GM23338 (cell line): Measurements from ENCODE around the gene VAPA. TPM values are rescaled to one million over a fixed set of nuclear protein-coding genes. Genes with fewer than 3 reads are reported as not detected.

Experiments used
- ATAC-seq: fragments of 200-7000 bp; cut with Tn5 transposase; 3 replicates; pipeline ENCODE4 v1.9.1; 2020
- DNase-seq: peaks from one replicate; pipeline ENCODE4 v3.0.0-alpha.2; 2015; ENCODE audit warnings: low spot score
- H2AFZ ChIP-seq: fragments of 200-600 bp; sonication (generic); 2 replicates; pipeline ENCODE4 v1.8.0; 2016; ENCODE audit warnings: antibody characterized with exemption, mild to moderate bottlenecking, moderate library complexity
- H3F3A ChIP-seq: fragments of 200-600 bp; sonication (generic); replicated peaks from 2 replicates; pipeline ENCODE4 v1.8.0; 2017; ENCODE audit warnings: antibody characterized with exemption, mixed run types, low read depth
- H3K27ac ChIP-seq: fragments of 200-600 bp; sonication (generic); 2 replicates; pipeline ENCODE4 v1.6.1; 2016; ENCODE audit warnings: low read depth
- H3K27me3 ChIP-seq: fragments of 200-600 bp; sonication (generic); 2 replicates; pipeline ENCODE4 v1.8.0; 2016; ENCODE audit warnings: mild to moderate bottlenecking, mixed run types, moderate library complexity; ENCODE audit not compliant: insufficient read depth
- H3K36me3 ChIP-seq: fragments of 200-600 bp; sonication (generic); 2 replicates; pipeline ENCODE4 v1.8.0; 2016; ENCODE audit warnings: mild to moderate bottlenecking; ENCODE audit not compliant: insufficient read depth
- H3K4me1 ChIP-seq: fragments of 200-600 bp; sonication (generic); 2 replicates; pipeline ENCODE4 v1.8.0; 2016; ENCODE audit warnings: mild to moderate bottlenecking, moderate library complexity; ENCODE audit not compliant: insufficient read depth
- H3K4me2 ChIP-seq: fragments of 200-600 bp; sonication (generic); 2 replicates; pipeline ENCODE4 v1.7.1; 2017; ENCODE audit warnings: mixed run types
- H3K4me3 ChIP-seq: fragments of 200-600 bp; sonication (generic); 2 replicates; pipeline ENCODE4 v1.6.1; 2016; ENCODE audit warnings: mixed run types
- H3K79me2 ChIP-seq: fragments of 200-600 bp; sonication (generic); replicated peaks from 2 replicates; pipeline ENCODE4 v1.8.0; 2017; ENCODE audit warnings: mild to moderate bottlenecking; ENCODE audit not compliant: insufficient read depth
- H3K9me2 ChIP-seq: fragments of 200-600 bp; sonication (generic); 2 replicates; pipeline ENCODE4 v1.8.0; 2017; ENCODE audit not compliant: insufficient read depth
- H4K20me1 ChIP-seq: fragments of 200-600 bp; sonication (generic); replicated peaks from 2 replicates; pipeline ENCODE4 v1.8.0; 2017; ENCODE audit warnings: mild to moderate bottlenecking; ENCODE audit not compliant: insufficient read depth
- H3K27ac Mint-ChIP-seq: 2 replicates; pipeline ENCODE4 v1.8.0; 2020; ENCODE audit warnings: inconsistent platforms, mild to moderate bottlenecking, moderate library complexity, mixed read lengths
- H3K27me3 Mint-ChIP-seq: 3 replicates; pipeline ENCODE4 v1.8.0; 2022; ENCODE audit warnings: low read depth, mild to moderate bottlenecking, moderate library complexity, mixed read lengths, inconsistent platforms; ENCODE audit not compliant: insufficient read depth, poor library complexity
- H3K36me3 Mint-ChIP-seq: 3 replicates; pipeline ENCODE4 v1.8.0; 2021; ENCODE audit warnings: low read depth, mild to moderate bottlenecking, inconsistent platforms, moderate library complexity, mixed read lengths
- H3K4me1 Mint-ChIP-seq: 3 replicates; pipeline ENCODE4 v1.8.0; 2020; ENCODE audit warnings: mild to moderate bottlenecking, inconsistent platforms, mixed read lengths
- H3K4me3 Mint-ChIP-seq: 3 replicates; pipeline ENCODE4 v1.8.0; 2021; ENCODE audit warnings: moderate library complexity, mild to moderate bottlenecking, inconsistent platforms, mixed read lengths
- H3K9me3 Mint-ChIP-seq: 3 replicates; pipeline ENCODE4 v1.8.0; 2020; ENCODE audit warnings: moderate library complexity, mild to moderate bottlenecking, inconsistent platforms, mixed read lengths
- CREB1 ChIP-seq: fragments of 250-450 bp; sonication (Bioruptor Pico); IDR thresholded peaks from 2 replicates; pipeline ENCODE4 v1.5.0; 2020; ENCODE audit warnings: low read depth, mild to moderate bottlenecking, moderate library complexity
- CTCF ChIP-seq, 2 experiments: fragments of 200-600 bp in 1 of 2; sonication (generic) in 1 of 2; conservative IDR thresholded peaks; 2 replicates each; pipeline versions ENCODE4 v1.5.1 to v1.6.1; 2016 to 2017; ENCODE audit warnings: antibody characterized with exemption in 2 of 2, low read depth in 2 of 2, mild to moderate bottlenecking in 2 of 2, moderate library complexity in 1 of 2
- ETS1 ChIP-seq: IDR thresholded peaks from 2 replicates; pipeline ENCODE4 v1.6.1; 2016; ENCODE audit warnings: antibody characterized with exemption
- EZH2 ChIP-seq: fragments of 200-600 bp; sonication (generic); IDR thresholded peaks from one replicate; pipeline ENCODE4 v1.8.0; 2017; ENCODE audit warnings: antibody characterized with exemption, mild to moderate bottlenecking, low read depth; ENCODE audit not compliant: unreplicated experiment
- EZH2phosphoT487 ChIP-seq: fragments of 200-600 bp; sonication (generic); IDR thresholded peaks from one replicate; pipeline ENCODE4 v1.8.1; 2018; ENCODE audit warnings: antibody characterized with exemption; ENCODE audit not compliant: unreplicated experiment
- JUNB ChIP-seq: IDR thresholded peaks from one replicate; pipeline ENCODE4 v1.6.1; 2016; ENCODE audit warnings: antibody characterized with exemption; ENCODE audit not compliant: unreplicated experiment
- NANOG ChIP-seq: IDR thresholded peaks from 2 replicates; pipeline ENCODE4 v1.6.1; 2016; ENCODE audit warnings: antibody characterized with exemption, borderline replicate concordance
- POLR2AphosphoS5 ChIP-seq: IDR thresholded peaks from 2 replicates; pipeline ENCODE4 v1.6.1; 2016; ENCODE audit warnings: antibody characterized with exemption, low read depth
- REST ChIP-seq: IDR thresholded peaks from one replicate; pipeline ENCODE4 v1.6.1; 2018; ENCODE audit warnings: antibody characterized with exemption; ENCODE audit not compliant: unreplicated experiment
- STAT1 ChIP-seq: IDR thresholded peaks from one replicate; pipeline ENCODE4 v1.6.1; 2016; ENCODE audit warnings: antibody characterized with exemption; ENCODE audit not compliant: unreplicated experiment
- ZNF114 ChIP-seq: fragments of 250-450 bp; sonication (Bioruptor Pico); IDR thresholded peaks from 2 replicates; pipeline ENCODE4 v1.5.0; 2020; ENCODE audit warnings: mild to moderate bottlenecking, moderate library complexity
- ZNF331 ChIP-seq: fragments of 250-450 bp; sonication (Bioruptor Pico); IDR thresholded peaks from 2 replicates; pipeline ENCODE4 v1.5.0; 2020; ENCODE audit warnings: low read depth, mild to moderate bottlenecking, moderate library complexity
- ZNF462 ChIP-seq: fragments of 250-450 bp; sonication (Bioruptor Pico); IDR thresholded peaks from 2 replicates; pipeline ENCODE4 v1.5.0; 2020; ENCODE audit warnings: mild to moderate bottlenecking, moderate library complexity
- polyA plus RNA-seq: library from polyadenylated mRNA; unstranded; fragments of >200 nt; fragmentation: Nextera tagmentation; extraction: Ambion mirVana; gene quantifications from 2 replicates; pipeline ENCODE4 v1.2.1, GENCODE V29; 2016
- total RNA-seq: library from RNA; depleted of rRNA; stranded (reverse); fragments of >200 nt; shearing (Covaris generic); gene quantifications from 2 replicates; pipeline ENCODE4 v1.2.3, GENCODE V29; 2014

Gene VAPA
- total and polyA plus RNA-seq, 2 experiments from 2014 or later = 162 to 178 TPM

GRCh38 chr18:10002280-10002679 is 88.5 kb downstream of the VAPA start:
- no peaks in the 10 kb centered on the region for H3F3A ChIP-seq
- H2AFZ ChIP-seq = no peak overlapping the region
- no peaks in the 10 kb centered on the region for H3K4me1 Mint-ChIP-seq
- ATAC-seq = no peak
- no peaks in the 10 kb centered on the region for H3K36me3 ChIP-seq
- no peaks in the 10 kb centered on the region for H3K4me1 ChIP-seq
- no peak for DNase-seq
- no peaks in the 10 kb centered on the region; the same call in 2 of the 3 replicates for H3K36me3 Mint-ChIP-seq
- no peak overlapping the region for H3K4me3 ChIP-seq
- H4K20me1 ChIP-seq = no peaks in the 10 kb centered on the region
- H3K4me3 Mint-ChIP-seq = no peak overlapping the region
- H3K4me2 ChIP-seq = no peak overlapping the region
- H3K9me2 ChIP-seq = no peaks in the 10 kb centered on the region; the same call in none of the 2 replicates
- no peak overlapping the region for H3K27ac Mint-ChIP-seq
- no peak for TF ChIP-seq STAT1
- no peak for TF ChIP-seq ZNF114 (CRISPR knock-in tag)
- TF ChIP-seq CTCF (conservative IDR thresholded peaks at IDR 0.05; ENCODE audit: low read depth in 2 of 2) = no peak
- TF ChIP-seq POLR2AphosphoS5 = no peak
- no peak for TF ChIP-seq ZNF462
- no peak for TF ChIP-seq CREB1 (CRISPR knock-in tag)
- no peak for TF ChIP-seq NANOG
- no peak for TF ChIP-seq ZNF331 (CRISPR knock-in tag)
- TF ChIP-seq JUNB = no peak
- no peak for TF ChIP-seq REST
- no peak for TF ChIP-seq ETS1
- no peak for TF ChIP-seq EZH2phosphoT487
- TF ChIP-seq EZH2 = no peak
- no peaks in the 10 kb centered on the region for H3K27me3 Mint-ChIP-seq
- no peak overlapping the region for H3K27ac ChIP-seq
- no peaks in the 10 kb centered on the region for H3K79me2 ChIP-seq
- peaks cover 9% of the 10 kb centered on the region for H3K9me3 Mint-ChIP-seq
- H3K27me3 ChIP-seq = no peaks in the 10 kb centered on the region
